Endothelial cell of umbilical vein (primary cell): ENCODE data around the gene CHST3. TPM values are rescaled to one million over a fixed set of nuclear protein-coding genes. Genes with fewer than 3 reads are reported as not detected.

Experiments used
- BruUV-seq: library from RNA; stranded (reverse); fragments of 400-500 nt; replicated peaks from 2 replicates; lab custom pipeline; 2021; lab: Mats Ljungman, UMichigan
- CTCF ChIA-PET: fragments of 300-600, 350-600 bp; sonication (Branson Sonifier 250); formaldehyde crosslinking; loops from one replicate; lab custom pipeline; 2021; ENCODE audit warnings: antibody characterized with exemption, inconsistent platforms; lab: Charles Lee
- POLR2A ChIA-PET: fragments of 300-600, 350-600 bp; sonication (Branson Sonifier 250); formaldehyde crosslinking; loops from one replicate; lab custom pipeline; 2021; ENCODE audit warnings: antibody characterized with exemption, inconsistent platforms; lab: Charles Lee
- DNase-seq: peaks from one replicate; pipeline ENCODE4 v3.0.0-alpha.2; 2011; ENCODE audit warnings: low read depth, low spot score
- FAIRE-seq: peaks from 2 replicates; lab custom pipeline; 2011; peaks lifted over from hg19 to GRCh38; lab: Jason Lieb, UNC
- H2AFZ ChIP-seq: 2 replicates; pipeline ENCODE4 v1.6.0; 2012; ENCODE audit warnings: low read depth, low read length, control low read depth, inconsistent platforms
- H3K27ac ChIP-seq: 2 replicates; pipeline ENCODE4 v1.5.1; 2011; ENCODE audit warnings: low read depth, mild to moderate bottlenecking, control low read depth, low read length, moderate library complexity; ENCODE audit not compliant: insufficient read depth
- H3K27me3 ChIP-seq, 2 experiments: 2 replicates each; pipeline versions ENCODE4 v1.6.0 to v1.6.1; 2011; ENCODE audit warnings: low read length in 2 of 2, mixed read lengths in 1 of 2; ENCODE audit not compliant: control insufficient read depth in 2 of 2, insufficient read depth in 2 of 2
- H3K36me3 ChIP-seq, 2 experiments: 2 replicates in 1 of 2; 3 replicates in 1 of 2; pipeline ENCODE4 v1.5.1; 2011; ENCODE audit warnings: low read length in 2 of 2, mild to moderate bottlenecking in 1 of 2, moderate library complexity in 1 of 2; ENCODE audit not compliant: control insufficient read depth in 2 of 2, insufficient read depth in 2 of 2; ENCODE audit errors: extremely low read depth in 1 of 2
- H3K4me1 ChIP-seq: 3 replicates; pipeline ENCODE4 v1.5.1; 2011; ENCODE audit warnings: mild to moderate bottlenecking, low read length; ENCODE audit not compliant: control insufficient read depth, insufficient read depth; ENCODE audit errors: extremely low read depth
- H3K4me2 ChIP-seq: 2 replicates; pipeline ENCODE4 v1.6.1; 2011; ENCODE audit warnings: low read length, control low read depth, mixed read lengths; ENCODE audit not compliant: insufficient read depth
- H3K4me3 ChIP-seq, 3 experiments: fragments of 200-600 bp in 1 of 3; sonication (generic), shearing (Covaris generic) in 1 of 3; replicated peaks in 1 of 3; 2 replicates each; pipeline ENCODE4 v1.5.1; 2011 to 2016; ENCODE audit warnings: control low read depth in 3 of 3, low read length in 3 of 3, mild to moderate bottlenecking in 2 of 3, inconsistent platforms in 1 of 3, low read depth in 1 of 3, moderate library complexity in 1 of 3; ENCODE audit not compliant: insufficient read depth in 1 of 3
- H3K79me2 ChIP-seq: 2 replicates; pipeline ENCODE4 v1.6.0; 2012; ENCODE audit warnings: low read length, inconsistent platforms; ENCODE audit not compliant: control insufficient read depth, insufficient read depth
- H3K9ac ChIP-seq: replicated peaks from 2 replicates; pipeline ENCODE3; 2011; ENCODE audit warnings: low read length, control low read depth; ENCODE audit not compliant: insufficient read depth; ENCODE audit errors: extremely low read depth
- H3K9me1 ChIP-seq: replicated peaks from 3 replicates; pipeline ENCODE4 v1.6.0; 2011; ENCODE audit warnings: mild to moderate bottlenecking, low read length; ENCODE audit not compliant: control insufficient read depth, insufficient read depth; ENCODE audit errors: extremely low read depth
- H3K9me3 ChIP-seq: replicated peaks from 2 replicates; pipeline ENCODE4 v1.5.1; 2012; ENCODE audit warnings: low read length, inconsistent platforms; ENCODE audit not compliant: control insufficient read depth, insufficient read depth
- H4K20me1 ChIP-seq: replicated peaks from 2 replicates; pipeline ENCODE3; 2011; ENCODE audit warnings: mild to moderate bottlenecking, low read length; ENCODE audit not compliant: control insufficient read depth, insufficient read depth; ENCODE audit errors: extremely low read depth
- CTCF ChIP-seq, 2 donors: IDR thresholded peaks; 1 replicate in 1 of 2; 2 replicates in 1 of 2; pipeline ENCODE4 v1.5.1; 2011; ENCODE audit warnings: low read length in 2 of 2, mild to moderate bottlenecking in 2 of 2, moderate library complexity in 2 of 2, control low read depth in 1 of 2, inconsistent platforms in 1 of 2, low read depth in 1 of 2; ENCODE audit not compliant: insufficient read depth in 1 of 2; ENCODE audit errors: extremely low read depth in 1 of 2
- EZH2 ChIP-seq: IDR thresholded peaks from 2 replicates; pipeline ENCODE4 v1.6.1; 2012; ENCODE audit warnings: borderline replicate concordance, low read depth, mild to moderate bottlenecking, moderate library complexity, low read length, inconsistent platforms; ENCODE audit not compliant: severe bottlenecking
- FOS ChIP-seq: IDR thresholded peaks from 2 replicates; pipeline ENCODE4 v1.6.1; 2011; ENCODE audit warnings: mild to moderate bottlenecking, low read length, moderate library complexity, borderline replicate concordance; ENCODE audit not compliant: insufficient read depth
- GATA2 ChIP-seq: IDR thresholded peaks from 2 replicates; pipeline ENCODE4 v1.7.0; 2011; ENCODE audit warnings: low read depth, mild to moderate bottlenecking, moderate library complexity, mixed read lengths, low read length; ENCODE audit not compliant: insufficient read length, insufficient read depth
- JUN ChIP-seq: IDR thresholded peaks from 2 replicates; pipeline ENCODE4 v1.6.1; 2011; ENCODE audit warnings: borderline replicate concordance, low read depth; ENCODE audit not compliant: insufficient read length, insufficient read depth
- MAX ChIP-seq: IDR thresholded peaks from 2 replicates; pipeline ENCODE4 v1.6.1; 2011; ENCODE audit not compliant: insufficient read depth, insufficient read length
- MYC ChIP-seq: IDR thresholded peaks from one replicate; pipeline ENCODE4 v1.6.1; 2011; ENCODE audit warnings: mild to moderate bottlenecking, low read depth, low read length
- POLR2A ChIP-seq: IDR thresholded peaks from 2 replicates; pipeline ENCODE4 v1.6.1; 2012; ENCODE audit warnings: low read depth, mild to moderate bottlenecking, control low read depth, low read length
- POLR2AphosphoS5 ChIP-seq: IDR thresholded peaks from 2 replicates; pipeline ENCODE4 v1.6.1; 2012; ENCODE audit warnings: low read depth, mild to moderate bottlenecking, control low read depth, low read length, moderate library complexity; ENCODE audit not compliant: insufficient read depth
- dilution Hi-C: fragments of 300-500 bp; cut with MboI; formaldehyde crosslinking; loops from one replicate; pipeline ENCODE4 v1.15.0; 2019; ENCODE audit warnings: low sequenced_read_pairs; ENCODE audit not compliant: extremely low pct_ligation_motif_present
- intact Hi-C: fragments of 100-400 bp; cut with micrococcal nuclease; formaldehyde crosslinking; loops from one replicate; pipeline ENCODE4 v1.10.0; 2022
- polyA plus RNA-seq, 4 experiments: library from polyadenylated mRNA; depleted of rRNA in 3 of 4; stranded (reverse) in 3 of 4; unstranded in 1 of 4; fragments of >200 nt; gene quantifications; 2 replicates each; pipeline versions ENCODE4 v1.2.1 to v1.2.3, GENCODE V29; 2011 to 2012; ENCODE audit warnings: missing spikeins in 1 of 4
- total RNA-seq: library from RNA; stranded (reverse); gene quantifications from 2 replicates; pipeline ENCODE4 v1.2.3, GENCODE V29; 2021

Gene CHST3
- total and polyA plus RNA-seq, 2 donors (not counting 3 experiments of a cell fraction or from before 2014, with no cell fraction given) = 5.5 to 11.5 TPM

GRCh38 chr10:71957546-71958275 is 6.5 kb upstream of the CHST3 start:
- Histone ChIP-seq H3K4me2 (no peak overlapping the region), H3K4me1 (peaks cover 12% of the 10 kb centered on the region), H3K9me3 (no peaks in the 10 kb centered on the region), H3K9me1 (no peaks in the 10 kb centered on the region), H3K27ac (no peak overlapping the region), H4K20me1 (no peaks in the 10 kb centered on the region), H2AFZ (no peak overlapping the region), H3K79me2 (no peaks in the 10 kb centered on the region), H3K27me3 (peaks cover 4 to 6% of the 10 kb centered on the region in 2 experiments), H3K9ac (no peak overlapping the region), H3K4me3 (no peak overlapping the region), H3K36me3 (no peaks in the 10 kb centered on the region)
- CTCF ChIA-PET = interaction anchor here (0.9 to 7.2 kb wide), 12 partner anchors 11 to 370 kb away, joined by 3 to 142 read pairs (median 4); no protein-coding TSS in a partner anchor
- DNase-seq (no peak), FAIRE-seq (peak; percentile 38)
- POLR2A ChIA-PET = no interaction called here
- intact Hi-C loops = no loop called here
- TF ChIP-seq POLR2A = no peak
- no peak for TF ChIP-seq FOS
- no peak for TF ChIP-seq CTCF (IDR thresholded peaks at IDR 0.05; ENCODE audit: extremely low read depth in 1 of 2, insufficient read depth in 1 of 2, low read depth in 1 of 2, low read length in 2 of 2)
- TF ChIP-seq GATA2 = no peak
- TF ChIP-seq MAX = no peak
- TF ChIP-seq MYC = no peak
- no peak for TF ChIP-seq POLR2AphosphoS5
- no peak for TF ChIP-seq JUN
- no peak for TF ChIP-seq EZH2
- no TSS peak for BruUV-seq
- dilution Hi-C loops = no loop called here
